GM12878 (cell line): ENCODE data around the gene OR4F15.
"Not testable (repeated sequence)": the region's sequence is repeated elsewhere in the genome, so short reads cannot be mapped to it uniquely, and the experiment has no call there.

ENCODE experiments used
- CEBPB ChIP-seq, 2 experiments: fragments of 150-350 bp in 1 of 2; IDR thresholded peaks; 2 replicates each; pipeline ENCODE4 v1.6.1; 2012 to 2014; ENCODE audit warnings: low read depth in 2 of 2, low read length in 2 of 2, borderline replicate concordance in 1 of 2, inconsistent platforms in 1 of 2
- EZH2 ChIP-seq: IDR thresholded peaks from 2 replicates; pipeline ENCODE4 v1.6.1; 2012; ENCODE audit warnings: low read depth, mild to moderate bottlenecking, control low read depth, inconsistent platforms, low read length, borderline replicate concordance; ENCODE audit not compliant: control insufficient read depth
- FOXM1 ChIP-seq: IDR thresholded peaks from 2 replicates; pipeline ENCODE4 v1.6.1; 2012; ENCODE audit warnings: low read depth, mild to moderate bottlenecking, inconsistent platforms, low read length, moderate library complexity
- MYC ChIP-seq: IDR thresholded peaks from 2 replicates; pipeline ENCODE4 v1.6.1; 2011; ENCODE audit warnings: mild to moderate bottlenecking, low read length, moderate library complexity, inconsistent platforms; ENCODE audit not compliant: insufficient read depth, insufficient replicate concordance, insufficient read length, severe bottlenecking
- PKNOX1 ChIP-seq: fragments of 450-650 bp; IDR thresholded peaks from 2 replicates; pipeline ENCODE4 v1.6.1; 2016; ENCODE audit warnings: mild to moderate bottlenecking
- POLR2A ChIP-seq: IDR thresholded peaks from 2 replicates; pipeline ENCODE4 v1.6.1; 2011; ENCODE audit warnings: low read depth, mild to moderate bottlenecking, low read length
- POLR2AphosphoS2 ChIP-seq: IDR thresholded peaks from 2 replicates; pipeline ENCODE4 v1.6.1; 2011; ENCODE audit warnings: low read depth, mild to moderate bottlenecking, low read length, improper control_type of control experiment, moderate library complexity
- RFX5 ChIP-seq: IDR thresholded peaks from 2 replicates; pipeline ENCODE4 v1.6.1; 2011; ENCODE audit warnings: low read depth, low read length, improper control_type of control experiment
- SMC3 ChIP-seq: IDR thresholded peaks from 2 replicates; pipeline ENCODE4 v1.6.1; 2011; ENCODE audit warnings: low read length, improper control_type of control experiment, borderline replicate concordance
- ZBTB33 ChIP-seq: fragments of 450-650 bp; IDR thresholded peaks from 2 replicates; pipeline ENCODE4 v1.6.1; 2017; ENCODE audit warnings: mild to moderate bottlenecking
- TF ChIP-seq, protein P1 (sequence below), 3 experiments: IDR thresholded peaks in 2 of 3; conservative IDR thresholded peaks in 1 of 3; 2 replicates each; pipeline ENCODE4 v1.5.1; 2011; ENCODE audit warnings: low read depth in 3 of 3, low read length in 3 of 3, mild to moderate bottlenecking in 3 of 3, control low read depth in 2 of 3, moderate library complexity in 2 of 3, inconsistent platforms in 1 of 3, mixed read lengths in 1 of 3; ENCODE audit not compliant: control insufficient read depth in 2 of 3, insufficient read depth in 1 of 3; ENCODE audit errors: extremely low read depth in 1 of 3

- TF ChIP-seq, protein P1, sequence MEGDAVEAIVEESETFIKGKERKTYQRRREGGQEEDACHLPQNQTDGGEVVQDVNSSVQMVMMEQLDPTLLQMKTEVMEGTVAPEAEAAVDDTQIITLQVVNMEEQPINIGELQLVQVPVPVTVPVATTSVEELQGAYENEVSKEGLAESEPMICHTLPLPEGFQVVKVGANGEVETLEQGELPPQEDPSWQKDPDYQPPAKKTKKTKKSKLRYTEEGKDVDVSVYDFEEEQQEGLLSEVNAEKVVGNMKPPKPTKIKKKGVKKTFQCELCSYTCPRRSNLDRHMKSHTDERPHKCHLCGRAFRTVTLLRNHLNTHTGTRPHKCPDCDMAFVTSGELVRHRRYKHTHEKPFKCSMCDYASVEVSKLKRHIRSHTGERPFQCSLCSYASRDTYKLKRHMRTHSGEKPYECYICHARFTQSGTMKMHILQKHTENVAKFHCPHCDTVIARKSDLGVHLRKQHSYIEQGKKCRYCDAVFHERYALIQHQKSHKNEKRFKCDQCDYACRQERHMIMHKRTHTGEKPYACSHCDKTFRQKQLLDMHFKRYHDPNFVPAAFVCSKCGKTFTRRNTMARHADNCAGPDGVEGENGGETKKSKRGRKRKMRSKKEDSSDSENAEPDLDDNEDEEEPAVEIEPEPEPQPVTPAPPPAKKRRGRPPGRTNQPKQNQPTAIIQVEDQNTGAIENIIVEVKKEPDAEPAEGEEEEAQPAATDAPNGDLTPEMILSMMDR (IDR thresholded peaks at IDR 0.05 in 2 of 3, conservative IDR thresholded peaks at IDR 0.05 in 1 of 3; ENCODE audit: control insufficient read depth in 2 of 3, extremely low read depth in 1 of 3, insufficient read depth in 1 of 3, low read depth in 3 of 3, low read length in 3 of 3), result not testable (repeated sequence)
- not testable (repeated sequence) for TF ChIP-seq ZBTB33; POLR2AphosphoS2; SMC3; EZH2; MYC; PKNOX1; POLR2A; RFX5; FOXM1; CEBPB (IDR thresholded peaks at IDR 0.05; ENCODE audit: borderline replicate concordance in 1 of 2, low read depth in 2 of 2, low read length in 2 of 2)
These were observed 46.7 kb upstream of the OR4F15 start for GRCh38 chr15:101765340-101765671.
